Activated CD4-positive, CD25-positive, alpha-beta regulatory T cell treated with anti-CD3 and anti-CD28 coated beads, Interleukin-2, amount 50 U/mL, for 16 hours (primary cell): ENCODE measurements around the gene ACTR3.

Source experiments
- DNase-seq: peaks from one replicate; pipeline ENCODE4 v3.0.0-alpha.2; 2020; ENCODE audit warnings: low read depth, low spot score

ACTR3 gene

GRCh38 chr2:113876503-113877387, 13.1 kb upstream of the ACTR3 start:
- peak; percentile 34 for DNase-seq

- no peak for DNase-seq
These were observed 11.9 kb upstream of the ACTR3 start for GRCh38 chr2:113877711-113878598.

GRCh38 chr2:113878743-113879142, 11.1 kb upstream of the ACTR3 start:
- DNase-seq, result no peak

- no peak for DNase-seq
These were observed 10.4 kb upstream of the ACTR3 start for GRCh38 chr2:113879457-113879856.

GRCh38 chr2:113886479-113887008, 3.3 kb upstream of the ACTR3 start:
- DNase-seq, result no peak

GRCh38 chr2:113887009-113887792, 2.7 kb upstream of the ACTR3 start:
- DNase-seq, result no peak

- DNase-seq, result no peak
These were observed 1.0 kb upstream of the ACTR3 start for GRCh38 chr2:113888641-113889470.

GRCh38 chr2:113890253-113891235, 655 bp downstream of the ACTR3 start:
- DNase-seq, result peak; percentile 71

GRCh38 chr2:113891265-113891959, 1.5 kb downstream of the ACTR3 start:
- DNase-seq, result no peak

- DNase-seq, result no peak
These were observed 2.3 kb downstream of the ACTR3 start for GRCh38 chr2:113892004-113892710.

- no peak for DNase-seq
These were observed 4.4 kb downstream of the ACTR3 start for GRCh38 chr2:113894156-113894743.

- no peak for DNase-seq
These were observed 5.4 kb downstream of the ACTR3 start for GRCh38 chr2:113895301-113895700.

- DNase-seq, result no peak
These were observed 6.1 kb downstream of the ACTR3 start for GRCh38 chr2:113895819-113896563.

GRCh38 chr2:113896791-113897190, 6.9 kb downstream of the ACTR3 start:
- no peak for DNase-seq

- no peak for DNase-seq
These were observed 8.2 kb downstream of the ACTR3 start for GRCh38 chr2:113898081-113898480.

- DNase-seq, result no peak
These were observed 9.3 kb downstream of the ACTR3 start for GRCh38 chr2:113899166-113899565.

GRCh38 chr2:113901943-113902342, 12.1 kb downstream of the ACTR3 start:
- DNase-seq, result no peak
